Measurements from ENCODE around the gene POLG.
"Not testable (repeated sequence)": the region's sequence is repeated elsewhere in the genome, so short reads cannot be mapped to it uniquely, and the experiment has no call there.

POLG gene

DNA sequence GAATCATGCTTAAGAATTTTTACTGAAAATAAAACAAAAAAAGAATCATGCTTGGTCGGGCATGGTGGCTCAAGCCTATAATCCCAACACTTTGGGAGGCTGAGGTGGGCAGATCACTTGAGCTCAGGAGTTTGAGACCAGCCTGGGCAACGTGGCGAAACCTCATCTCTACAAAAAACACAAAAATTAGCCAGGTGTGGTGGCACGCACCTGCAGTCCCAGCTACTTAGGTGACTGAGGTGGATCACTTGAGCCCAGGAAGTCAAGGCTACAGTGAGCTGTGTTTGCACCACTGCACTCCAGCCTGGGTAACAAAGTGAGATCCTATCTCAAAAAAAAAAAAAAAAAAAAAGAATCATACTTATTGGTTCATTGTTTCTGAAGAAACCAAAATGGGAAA lies 57.3 kb downstream of the POLG start:
- not testable (repeated sequence) for DNase-seq

Data from eye (tissue), 1 donor.